Activated CD4-positive, alpha-beta memory T cell treated with anti-CD3 and anti-CD28 coated beads, Interleukin-2, amount 10 ng/mL, durations not matched to agents 7 days and 5 days (primary cell): ENCODE measurements around the gene FAM81A. TPM values are rescaled to one million over a fixed set of nuclear protein-coding genes. Genes with fewer than 3 reads are reported as not detected.
"Not testable (repeated sequence)": the region's sequence is repeated elsewhere in the genome, so short reads cannot be mapped to it uniquely, and the experiment has no call there.

ENCODE experiments used
- CTCF ChIA-PET: fragments of 350-600 bp; sonication (Branson Sonifier 250); formaldehyde crosslinking; loops from one replicate; lab custom pipeline; 2021; ENCODE audit warnings: antibody characterized with exemption, inconsistent platforms; lab: Charles Lee
- POLR2A ChIA-PET: fragments of 350-600 bp; sonication (Branson Sonifier 250); formaldehyde crosslinking; loops from one replicate; lab custom pipeline; 2021; ENCODE audit warnings: antibody characterized with exemption; lab: Charles Lee
- DNase-seq: peaks from one replicate; pipeline ENCODE4 v3.0.0-alpha.2; 2020
- H3K27ac Mint-ChIP-seq: one replicate; pipeline ENCODE4 v1.8.0; 2021; ENCODE audit warnings: mild to moderate bottlenecking, mixed read lengths
- H3K27me3 Mint-ChIP-seq: one replicate; pipeline ENCODE4 v1.8.0; 2021; ENCODE audit warnings: mixed read lengths
- H3K36me3 Mint-ChIP-seq: one replicate; pipeline ENCODE4 v1.8.0; 2021; ENCODE audit warnings: low read depth, mixed read lengths
- H3K4me1 Mint-ChIP-seq: one replicate; pipeline ENCODE4 v1.8.0; 2021; ENCODE audit warnings: mixed read lengths
- H3K4me3 Mint-ChIP-seq: one replicate; pipeline ENCODE4 v1.8.0; 2021; ENCODE audit warnings: mild to moderate bottlenecking, mixed read lengths
- H3K9me3 Mint-ChIP-seq: one replicate; pipeline ENCODE4 v1.8.0; 2021; ENCODE audit warnings: mixed read lengths
- total RNA-seq, 2 experiments: library from RNA; stranded (reverse); gene quantifications; one replicate each; pipeline ENCODE4 v1.2.3, GENCODE V29; 2021

FAM81A gene
- total RNA-seq: under 1 TPM; 0.08 to 0.50 TPM

GRCh38 chr15:59437817-59438624, at the start of gene FAM81A:
Gene FAM81A, plus strand, starts transcription at chr15:59438186. Its CDS starts 20,441 bp downstream, at chr15:59458627.
- H3K27me3 Mint-ChIP-seq: peaks cover 80% of the 10 kb centered on the region
- POLR2A ChIA-PET: interaction anchor here (0.5 kb wide), 1 partner anchor 287 kb away, joined by 3 read pairs; no protein-coding TSS in a partner anchor
- CTCF ChIA-PET: interaction anchor here (1.1 to 1.5 kb wide), 3 partner anchors 18 to 263 kb away, joined by 4 read pairs; no protein-coding TSS in a partner anchor
- peak within 1 kb of the TSS; percentile 70 for H3K4me3 Mint-ChIP-seq
- H3K9me3 Mint-ChIP-seq: no peaks in the 10 kb centered on the region
- no peaks in the 10 kb centered on the region for H3K36me3 Mint-ChIP-seq
- H3K27ac Mint-ChIP-seq: no peak within 1 kb of the TSS
- DNase-seq: peak; percentile 56
- H3K4me1 Mint-ChIP-seq: peaks cover 17% of the 10 kb centered on the region

- H3K27ac Mint-ChIP-seq: no peak overlapping the region
- no peaks in the 10 kb centered on the region for H3K36me3 Mint-ChIP-seq
- H3K4me1 Mint-ChIP-seq: peaks cover 15% of the 10 kb centered on the region
Observed at GRCh38 chr15:59388670-59389069, 49.3 kb upstream of the FAM81A start.

GRCh38 chr15:59392299-59392698, 45.7 kb upstream of the FAM81A start:
- no peak for DNase-seq
- Mint-ChIP-seq H3K27me3 (peaks cover 33% of the 10 kb centered on the region), H3K36me3 (no peaks in the 10 kb centered on the region), H3K27ac (no peak overlapping the region), H3K9me3 (no peaks in the 10 kb centered on the region), H3K4me3 (no peak overlapping the region), H3K4me1 (peaks cover 10% of the 10 kb centered on the region)
- ChIA-PET CTCF (no interaction called here), POLR2A (no interaction called here)

More at GRCh38 chr15:59388670-59389069, 49.3 kb upstream of the FAM81A start:
- ChIA-PET POLR2A (interaction anchor here (0.8 kb wide), 1 partner anchor 12 kb away, joined by 3 read pairs; no protein-coding TSS in a partner anchor), CTCF (interaction anchor here (0.6 kb wide), 1 partner anchor 14 kb away, joined by 3 read pairs; no protein-coding TSS in a partner anchor)
- DNase-seq: no peak
- H3K27me3 Mint-ChIP-seq: peaks cover 15% of the 10 kb centered on the region
- H3K9me3 Mint-ChIP-seq: no peaks in the 10 kb centered on the region
- no peak overlapping the region for H3K4me3 Mint-ChIP-seq

- H3K36me3 Mint-ChIP-seq: no peaks in the 10 kb centered on the region
Observed at GRCh38 chr15:59394166-59394661, 43.8 kb upstream of the FAM81A start.

GRCh38 chr15:59396211-59396610, 41.8 kb upstream of the FAM81A start:
- no peak overlapping the region for H3K4me3 Mint-ChIP-seq

More at GRCh38 chr15:59394166-59394661, 43.8 kb upstream of the FAM81A start:
- DNase-seq: no peak
- POLR2A ChIA-PET: no interaction called here
- Mint-ChIP-seq H3K27me3 (peaks cover 38% of the 10 kb centered on the region), H3K27ac (no peak overlapping the region), H3K4me3 (no peak overlapping the region), H3K9me3 (no peaks in the 10 kb centered on the region), H3K4me1 (peaks cover 6% of the 10 kb centered on the region)
- CTCF ChIA-PET: interaction anchor here (0.5 to 1.1 kb wide), 3 partner anchors 9 to 105 kb away, joined by 3 to 4 read pairs (median 4); no protein-coding TSS in a partner anchor

GRCh38 chr15:59396679-59397078, 41.3 kb upstream of the FAM81A start:
- ChIA-PET POLR2A (no interaction called here), CTCF (no interaction called here)
- H3K4me1 Mint-ChIP-seq: peaks cover 6% of the 10 kb centered on the region
- no peak overlapping the region for H3K27ac Mint-ChIP-seq
- no peaks in the 10 kb centered on the region for H3K36me3 Mint-ChIP-seq
- no peak overlapping the region for H3K4me3 Mint-ChIP-seq
- DNase-seq: no peak
- peaks cover 55% of the 10 kb centered on the region for H3K27me3 Mint-ChIP-seq
- no peaks in the 10 kb centered on the region for H3K9me3 Mint-ChIP-seq

More at GRCh38 chr15:59396211-59396610, 41.8 kb upstream of the FAM81A start:
- Mint-ChIP-seq H3K27me3 (peaks cover 52% of the 10 kb centered on the region), H3K27ac (no peak overlapping the region), H3K4me1 (peaks cover 6% of the 10 kb centered on the region), H3K9me3 (no peaks in the 10 kb centered on the region), H3K36me3 (no peaks in the 10 kb centered on the region)
- CTCF ChIA-PET: no interaction called here
- POLR2A ChIA-PET: no interaction called here
- DNase-seq: no peak

- Mint-ChIP-seq H3K27me3 (peaks cover 48% of the 10 kb centered on the region), H3K27ac (no peak overlapping the region), H3K4me1 (peaks cover 6% of the 10 kb centered on the region), H3K9me3 (no peaks in the 10 kb centered on the region), H3K36me3 (no peaks in the 10 kb centered on the region), H3K4me3 (no peak overlapping the region)
- ChIA-PET CTCF (interaction anchor here (0.7 kb wide), 1 partner anchor 1216 kb away, joined by 4 read pairs; no protein-coding TSS in a partner anchor), POLR2A (no interaction called here)
- DNase-seq: no peak
Observed at GRCh38 chr15:59398220-59398619, 39.8 kb upstream of the FAM81A start.

- peaks cover 41% of the 10 kb centered on the region for H3K27me3 Mint-ChIP-seq
- H3K4me1 Mint-ChIP-seq: peaks cover 2% of the 10 kb centered on the region
- H3K27ac Mint-ChIP-seq: no peak overlapping the region
- H3K36me3 Mint-ChIP-seq: no peaks in the 10 kb centered on the region
- DNase-seq: no peak
- ChIA-PET CTCF (no interaction called here), POLR2A (interaction anchor here (1.0 to 1.2 kb wide), 2 partner anchors 10 to 12 kb away, joined by 3 read pairs; no protein-coding TSS in a partner anchor)
- no peaks in the 10 kb centered on the region for H3K9me3 Mint-ChIP-seq
- no peak overlapping the region for H3K4me3 Mint-ChIP-seq
Observed at GRCh38 chr15:59399465-59400102, 38.4 kb upstream of the FAM81A start.

- Mint-ChIP-seq H3K27me3 (peaks cover 41% of the 10 kb centered on the region), H3K4me1 (peaks cover 2% of the 10 kb centered on the region), H3K27ac (no peak overlapping the region), H3K4me3 (no peak overlapping the region), H3K9me3 (no peaks in the 10 kb centered on the region), H3K36me3 (no peaks in the 10 kb centered on the region)
- CTCF ChIA-PET: no interaction called here
- POLR2A ChIA-PET: interaction anchor here (1.0 to 1.2 kb wide), 2 partner anchors 11 kb away, joined by 3 read pairs; no protein-coding TSS in a partner anchor
- no peak for DNase-seq
Observed at GRCh38 chr15:59400103-59400813, 37.7 kb upstream of the FAM81A start.

- H3K9me3 Mint-ChIP-seq, H3K36me3 Mint-ChIP-seq, CTCF ChIA-PET, H3K4me3 Mint-ChIP-seq, H3K4me1 Mint-ChIP-seq, H3K27ac Mint-ChIP-seq, DNase-seq: not testable (repeated sequence)
- POLR2A ChIA-PET: interaction anchor here (1.0 kb wide), 1 partner anchor 12 kb away, joined by 3 read pairs; no protein-coding TSS in a partner anchor
- peaks cover 35% of the 10 kb centered on the region for H3K27me3 Mint-ChIP-seq
Observed at GRCh38 chr15:59401051-59401823, 36.7 kb upstream of the FAM81A start.

GRCh38 chr15:59401824-59402569, 36.0 kb upstream of the FAM81A start:
- no peak overlapping the region for H3K27ac Mint-ChIP-seq

More at GRCh38 chr15:59401824-59402569, 36.0 kb upstream of the FAM81A start:
- ChIA-PET CTCF (no interaction called here), POLR2A (no interaction called here)
- Mint-ChIP-seq H3K27me3 (peaks cover 33% of the 10 kb centered on the region), H3K4me1 (peaks cover 2% of the 10 kb centered on the region), H3K36me3 (no peaks in the 10 kb centered on the region), H3K9me3 (no peaks in the 10 kb centered on the region), H3K4me3 (no peak overlapping the region)
- DNase-seq: no peak
